ENCODE measurements around the gene SNCAIP.

The SNCAIP gene

GRCh38 chr5:122430319-122430586 is 118.2 kb downstream of the SNCAIP start:
- DNase-seq = no peak

GRCh38 chr5:122431298-122431697 is 119.3 kb downstream of the SNCAIP start:
- DNase-seq = no peak

GRCh38 chr5:122434205-122434970 is 122.4 kb downstream of the SNCAIP start:
- no peak for DNase-seq

- DNase-seq = no peak
Measured at GRCh38 chr5:122435234-122435633, 123.2 kb downstream of the SNCAIP start.

- DNase-seq = no peak
Measured at GRCh38 chr5:122435761-122436160, 123.7 kb downstream of the SNCAIP start.

GRCh38 chr5:122436615-122437014 is 124.6 kb downstream of the SNCAIP start:
- DNase-seq = no peak

GRCh38 chr5:122439645-122440044 is 127.6 kb downstream of the SNCAIP start:
- DNase-seq = no peak

GRCh38 chr5:122442938-122443337 is 130.9 kb downstream of the SNCAIP start:
- DNase-seq = no peak

GRCh38 chr5:122444411-122444810 is 132.4 kb downstream of the SNCAIP start:
- DNase-seq = no peak

- DNase-seq = no peak
Measured at GRCh38 chr5:122445070-122445469, 133.0 kb downstream of the SNCAIP start.

- no peak for DNase-seq
Measured at GRCh38 chr5:122447072-122447471, 135.0 kb downstream of the SNCAIP start.

GRCh38 chr5:122447879-122448278 is 135.8 kb downstream of the SNCAIP start:
- DNase-seq = no peak

GRCh38 chr5:122454541-122454940 is 142.5 kb downstream of the SNCAIP start:
- no peak for DNase-seq

GRCh38 chr5:122455939-122456338 is 143.9 kb downstream of the SNCAIP start:
- DNase-seq = no peak

GRCh38 chr5:122457178-122457826 is 145.3 kb downstream of the SNCAIP start:
- no peak for DNase-seq

- DNase-seq = peak; percentile 3
Measured at GRCh38 chr5:122458278-122458872, 146.3 kb downstream of the SNCAIP start.

- DNase-seq = no peak
Measured at GRCh38 chr5:122462486-122462885, 150.4 kb downstream of the SNCAIP start.

- DNase-seq = no peak
Measured at GRCh38 chr5:122463221-122463620, 151.2 kb downstream of the SNCAIP start.

GRCh38 chr5:122464191-122464590 is 152.2 kb downstream of the SNCAIP start:
- DNase-seq = no peak

- DNase-seq = no peak
Measured at GRCh38 chr5:122465031-122465577, 153.1 kb downstream of the SNCAIP start.

GRCh38 chr5:122465994-122466393 is 154.0 kb downstream of the SNCAIP start:
- DNase-seq = no peak

GRCh38 chr5:122468351-122469116 is 156.5 kb downstream of the SNCAIP start:
- no peak for DNase-seq

GRCh38 chr5:122469384-122469919 is 157.4 kb downstream of the SNCAIP start:
- no peak for DNase-seq

Data from activated CD4-positive, alpha-beta T cell treated with anti-CD3 and anti-CD28 coated beads, Interleukin-2, Interleukin-6, amounts not matched to agents 100 ng/mL and 50 ng/mL, durations not matched to agents 16 hours and 8 hours (primary cell).